Measurements from ENCODE around the gene TESK2. TPM values are rescaled to one million over a fixed set of nuclear protein-coding genes. Genes with fewer than 3 reads are reported as not detected.
A peak's percentile ranks its signal among the peaks of the same experiment; 100 is the strongest.

Gene TESK2
- total RNA-seq, 1 donor from 2014 or later: 13.5 TPM

- Histone ChIP-seq H3K36me3 (peaks cover 0 to 35% of the 10 kb centered on the region in 2 donors), H3K4me3 (peak overlapping the region; percentile 60 to 85), H3K4me1 (peaks cover 23% of the 10 kb centered on the region), H3K27me3 (no peaks in the 10 kb centered on the region), H3K9me3 (no peaks in the 10 kb centered on the region), H3K27ac (peak overlapping the region; percentile 85)
- DNase-seq (ENCODE audit: extremely low spot score in 2 of 2): no peak
- intact Hi-C loops (cut with DNase I): no loop called here
- no peak for TF ChIP-seq POLR2AphosphoS5 (IDR thresholded peaks at IDR 0.05; ENCODE audit: insufficient read depth in 1 of 2, low read depth in 1 of 2)
- no peak for TF ChIP-seq CTCF (IDR thresholded peaks at IDR 0.05)
- TF ChIP-seq POLR2A (IDR thresholded peaks at IDR 0.05): no peak
Measured at GRCh38 chr1:45340816-45341466, 150.0 kb downstream of the TESK2 start.

- intact Hi-C loops (cut with DNase I): no loop called here
- no peak for TF ChIP-seq CTCF (IDR thresholded peaks at IDR 0.05)
- TF ChIP-seq POLR2AphosphoS5 (IDR thresholded peaks at IDR 0.05; ENCODE audit: insufficient read depth in 1 of 2, low read depth in 1 of 2): peak; percentile 64 to 96
- TF ChIP-seq POLR2A (IDR thresholded peaks at IDR 0.05): peak in 1 of 2 donors; percentile 33
- Histone ChIP-seq H3K4me3 (peak within 1 kb of the TSS; percentile 60 to 85), H3K9me3 (no peaks in the 10 kb centered on the region), H3K27me3 (no peaks in the 10 kb centered on the region), H3K27ac (peak within 1 kb of the TSS; percentile 85), H3K4me1 (peaks cover 23% of the 10 kb centered on the region), H3K36me3 (peaks cover 0 to 29% of the 10 kb centered on the region in 2 donors)
- no peak for DNase-seq (ENCODE audit: extremely low spot score in 2 of 2)
Measured at GRCh38 chr1:45339789-45340558, 151.0 kb downstream of the TESK2 start, which contains the start of the genes MUTYH and TOE1. TSS of gene MUTYH (minus strand) at chr1:45340440. CDS start at chr1:45334505, 5,935 bp downstream. TSS of gene TOE1 (plus strand) at chr1:45340170. CDS start at chr1:45340253, 83 bp downstream.

GRCh38 chr1:45337630-45338325 is 153.2 kb downstream of the TESK2 start:
- Histone ChIP-seq H3K9me3 (no peaks in the 10 kb centered on the region), H3K27ac (no peak overlapping the region), H3K36me3 (peaks cover 0 to 30% of the 10 kb centered on the region in 2 donors), H3K27me3 (no peaks in the 10 kb centered on the region), H3K4me3 (no peak overlapping the region), H3K4me1 (peaks cover 23% of the 10 kb centered on the region)
- no peak for DNase-seq (ENCODE audit: extremely low spot score in 2 of 2)
- TF ChIP-seq POLR2AphosphoS5 (IDR thresholded peaks at IDR 0.05; ENCODE audit: insufficient read depth in 1 of 2, low read depth in 1 of 2): no peak
- no peak for TF ChIP-seq CTCF (IDR thresholded peaks at IDR 0.05)
- TF ChIP-seq POLR2A (IDR thresholded peaks at IDR 0.05): no peak
- intact Hi-C loops (cut with DNase I): no loop called here

GRCh38 chr1:45335855-45336324 is 155.1 kb downstream of the TESK2 start:
- H3K27ac ChIP-seq: no peak overlapping the region
- H3K36me3 ChIP-seq: peaks cover 0 to 34% of the 10 kb centered on the region in 2 donors
- H3K4me1 ChIP-seq: peaks cover 16% of the 10 kb centered on the region
- intact Hi-C loops (cut with DNase I): no loop called here
- no peaks in the 10 kb centered on the region for H3K27me3 ChIP-seq
- DNase-seq (ENCODE audit: extremely low spot score in 2 of 2): no peak
- TF ChIP-seq CTCF (IDR thresholded peaks at IDR 0.05) (no peak), POLR2A (IDR thresholded peaks at IDR 0.05) (no peak), POLR2AphosphoS5 (IDR thresholded peaks at IDR 0.05; ENCODE audit: insufficient read depth in 1 of 2, low read depth in 1 of 2) (no peak)
- no peaks in the 10 kb centered on the region for H3K9me3 ChIP-seq
- H3K4me3 ChIP-seq: no peak overlapping the region
